Lung (tissue), 12 donors: ENCODE measurements around the gene BCL2. TPM values are rescaled to one million over a fixed set of nuclear protein-coding genes. Genes with fewer than 3 reads are reported as not detected.
A peak's percentile ranks its signal among the peaks of the same experiment; 100 is the strongest.

Experiments
- ATAC-seq: fragments of 200-7000 bp; cut with Tn5 transposase; one replicate; pipeline ENCODE4 v1.9.1; 2020; ENCODE audit warnings: moderate number of reproducible peaks; ENCODE audit not compliant: insufficient read depth, low FRiP score
- DNase-seq, 3 donors: peaks; one replicate each; pipeline ENCODE4 v3.0.0-alpha.2; 2013 to 2017
- H3K27ac ChIP-seq, 2 donors: one replicate each; pipeline ENCODE4 v1.5.1; 2013; ENCODE audit warnings: mild to moderate bottlenecking in 2 of 2, moderate library complexity in 2 of 2, control low read depth in 1 of 2, inconsistent platforms in 1 of 2, low read depth in 1 of 2, low read length in 1 of 2
- H3K27me3 ChIP-seq, 3 donors: one replicate each; pipeline ENCODE4 v1.5.1; 2013; ENCODE audit warnings: low read length in 2 of 3; ENCODE audit not compliant: control insufficient read depth in 3 of 3, insufficient read depth in 3 of 3
- H3K36me3 ChIP-seq, 4 donors: one replicate each; pipeline ENCODE4 v1.5.1; 2013; ENCODE audit warnings: low read length in 4 of 4, mild to moderate bottlenecking in 1 of 4, moderate library complexity in 1 of 4; ENCODE audit not compliant: control insufficient read depth in 4 of 4, insufficient read depth in 4 of 4
- H3K4me1 ChIP-seq, 5 donors: one replicate each; pipeline ENCODE4 v1.5.1; 2013; ENCODE audit warnings: low read length in 5 of 5, mild to moderate bottlenecking in 2 of 5, moderate library complexity in 1 of 5; ENCODE audit not compliant: control insufficient read depth in 5 of 5, insufficient read depth in 5 of 5
- H3K4me3 ChIP-seq: one replicate; pipeline ENCODE4 v1.5.1; 2013; ENCODE audit warnings: mild to moderate bottlenecking, control low read depth, moderate library complexity
- H3K9ac ChIP-seq, 2 donors: one replicate each; pipeline ENCODE4 v1.5.1; 2013; ENCODE audit warnings: low read length in 2 of 2, control low read depth in 1 of 2; ENCODE audit not compliant: insufficient read depth in 1 of 2
- H3K9me3 ChIP-seq, 4 donors: one replicate each; pipeline ENCODE4 v1.5.1; 2013; ENCODE audit warnings: low read length in 3 of 4, mild to moderate bottlenecking in 1 of 4, moderate library complexity in 1 of 4; ENCODE audit not compliant: control insufficient read depth in 4 of 4, insufficient read depth in 3 of 4
- CTCF ChIP-seq: IDR thresholded peaks from 2 replicates; pipeline ENCODE4 v1.5.1; 2012; ENCODE audit warnings: mild to moderate bottlenecking; ENCODE audit errors: control extremely low read depth, extremely low read depth
- WGBS, 2 donors: extraction: QIAGEN DNeasy Blood & Tissue Kit; methylation state at CpG; one replicate each; pipeline ENCODE4 v1.1.7; 2013; 5-methylcytosine and 5-hydroxymethylcytosine counted together
- polyA plus RNA-seq, 2 donors: library from polyadenylated mRNA; stranded (reverse); fragments of 200-250 nt; gene quantifications; one replicate each; pipeline ENCODE4 v1.2.1, GENCODE V29; 2013
- total RNA-seq, 2 donors: library from RNA; depleted of rRNA in 1 of 2; stranded (reverse); fragments of >200 nt in 1 of 2; gene quantifications; one replicate each; pipeline ENCODE4 v1.2.1, GENCODE V29; 2014 to 2021
- donor health status: control.
- donor health status: control.
- donor health status: Bipolar disorder and iron deficiency.
- donor health status: healthy.
- donor health status: DM: yes; HTN: yes; CAD: no.

Gene BCL2
- total and polyA plus RNA-seq, 4 donors: 1.5 to 30.9 (median 5.3) TPM

GRCh38 chr18:63207143-63207790 lies 112.3 kb downstream of the BCL2 start:
- Histone ChIP-seq H3K27me3 (no peaks in the 10 kb centered on the region), H3K9me3 (no peaks in the 10 kb centered on the region), H3K9ac (no peak overlapping the region), H3K27ac (no peak overlapping the region), H3K36me3 (no peaks in the 10 kb centered on the region), H3K4me1 (peaks cover 0 to 7% (median 0%) of the 10 kb centered on the region in 5 donors), H3K4me3 (no peak overlapping the region)
- ATAC-seq: no peak
- 65 to 77% methylated on average over 14 of the region's 14 CpGs for WGBS, 2 donors
- no peak for TF ChIP-seq CTCF
- DNase-seq: peak in 1 of 3 donors; percentile 50

- ATAC-seq: no peak
- H3K9ac ChIP-seq: no peak overlapping the region
- 58 to 67% methylated on average over 13 of the region's 13 CpGs for WGBS, 2 donors
Measured at GRCh38 chr18:63206433-63207142, 113.0 kb downstream of the BCL2 start.

GRCh38 chr18:63205791-63206252 lies 113.7 kb downstream of the BCL2 start:
- no peaks in the 10 kb centered on the region for H3K36me3 ChIP-seq
- no peak overlapping the region for H3K27ac ChIP-seq
- TF ChIP-seq CTCF: no peak
- 69 to 85% methylated on average over 6 of the region's 6 CpGs for WGBS, 2 donors
- H3K9ac ChIP-seq: no peak overlapping the region
- no peak for ATAC-seq
- peaks cover 0 to 7% (median 0%) of the 10 kb centered on the region in 5 donors for H3K4me1 ChIP-seq
- no peak for DNase-seq
- H3K4me3 ChIP-seq: no peak overlapping the region
- H3K9me3 ChIP-seq: no peaks in the 10 kb centered on the region
- no peaks in the 10 kb centered on the region for H3K27me3 ChIP-seq

More at GRCh38 chr18:63206433-63207142, 113.0 kb downstream of the BCL2 start:
- H3K4me3 ChIP-seq: no peak overlapping the region
- peaks cover 0 to 7% (median 0%) of the 10 kb centered on the region in 5 donors for H3K4me1 ChIP-seq
- no peak for DNase-seq
- no peaks in the 10 kb centered on the region for H3K9me3 ChIP-seq
- H3K27ac ChIP-seq: no peak overlapping the region
- H3K27me3 ChIP-seq: no peaks in the 10 kb centered on the region
- TF ChIP-seq CTCF: no peak
- H3K36me3 ChIP-seq: no peaks in the 10 kb centered on the region
